Natural killer cell (primary cell): Measurements from ENCODE around the gene LIPE. TPM values are rescaled to one million over a fixed set of nuclear protein-coding genes. Genes with fewer than 3 reads are reported as not detected.

ENCODE experiments used
- ATAC-seq, 3 donors: fragments of 150-1000 bp in 2 of 3; fragments of 200-7000 bp in 1 of 3; cut with Tn5 transposase; 1 replicate in 1 of 3; 2 replicates in 2 of 3; pipeline ENCODE4 v1.10.0; 2021; ENCODE audit warnings: mild to moderate bottlenecking in 2 of 3, moderate library complexity in 2 of 3
- DNase-seq, 2 donors: peaks; one replicate each; pipeline versions ENCODE4 v3.0.0 to v3.0.0-alpha.2; 2013 to 2021; ENCODE audit warnings: mixed read lengths in 1 of 2
- H3K27ac ChIP-seq: one replicate; pipeline ENCODE4 v1.5.1; 2013; ENCODE audit warnings: mild to moderate bottlenecking, low read length
- H3K27me3 ChIP-seq: one replicate; pipeline ENCODE4 v1.6.1; 2013; ENCODE audit warnings: low read length; ENCODE audit not compliant: control insufficient read depth, insufficient read depth
- H3K36me3 ChIP-seq: one replicate; pipeline ENCODE4 v1.6.1; 2013; ENCODE audit warnings: low read length; ENCODE audit not compliant: control insufficient read depth, insufficient read depth
- H3K4me1 ChIP-seq: one replicate; pipeline ENCODE4 v1.6.1; 2013; ENCODE audit warnings: low read length; ENCODE audit not compliant: control insufficient read depth, insufficient read depth
- H3K4me3 ChIP-seq: one replicate; pipeline ENCODE4 v1.5.1; 2013; ENCODE audit warnings: low read length
- H3K9me3 ChIP-seq: one replicate; pipeline ENCODE4 v1.6.1; 2013; ENCODE audit warnings: low read length; ENCODE audit not compliant: control insufficient read depth, insufficient read depth
- H3K27ac Mint-ChIP-seq, 2 donors: one replicate each; pipeline ENCODE4 v1.8.0; 2022; ENCODE audit warnings: mild to moderate bottlenecking in 2 of 2, mixed read lengths in 2 of 2, moderate library complexity in 1 of 2
- H3K27me3 Mint-ChIP-seq, 2 donors: one replicate each; pipeline ENCODE4 v1.8.0; 2022; ENCODE audit warnings: low read depth in 2 of 2, mixed read lengths in 2 of 2
- H3K36me3 Mint-ChIP-seq: one replicate; pipeline ENCODE4 v1.8.0; 2022; ENCODE audit warnings: mixed read lengths
- H3K4me1 Mint-ChIP-seq, 2 donors: one replicate each; pipeline ENCODE4 v1.8.0; 2022; ENCODE audit warnings: mixed read lengths in 2 of 2
- H3K4me3 Mint-ChIP-seq: one replicate; pipeline ENCODE4 v1.8.0; 2022; ENCODE audit warnings: mild to moderate bottlenecking, moderate library complexity, mixed read lengths
- H3K9me3 Mint-ChIP-seq, 2 donors: one replicate each; pipeline ENCODE4 v1.8.0; 2022; ENCODE audit warnings: mixed read lengths in 2 of 2
- WGBS: methylation state at CpG from one replicate; pipeline ENCODE4 v1.1.7; 2013; ENCODE audit warnings: missing lambda C conversion rate; ENCODE audit not compliant: insufficient coverage; 5-methylcytosine and 5-hydroxymethylcytosine counted together
- intact Hi-C: fragments of 100-400 bp; cut with micrococcal nuclease; formaldehyde crosslinking; loops from one replicate; pipeline ENCODE4 v1.14.2; 2022
- total RNA-seq, 4 donors: library from RNA; stranded (reverse); fragments of 120-200 nt in 1 of 4; gene quantifications; one replicate each; pipeline versions ENCODE4 v1.2.3 to v1.2.4, GENCODE V29; 2013 to 2022
- TF ChIP-seq, protein P1 (sequence below): fragments of 200-600 bp; IDR thresholded peaks from one replicate; pipeline ENCODE4 v1.8.0; 2022; ENCODE audit warnings: antibody characterized with exemption

The LIPE gene
- total RNA-seq, 3 donors from 2014 or later (not counting 1 experiment from before 2014, with no cell fraction given) = 5.3 to 13.3 (median 11.7) TPM

DNA sequence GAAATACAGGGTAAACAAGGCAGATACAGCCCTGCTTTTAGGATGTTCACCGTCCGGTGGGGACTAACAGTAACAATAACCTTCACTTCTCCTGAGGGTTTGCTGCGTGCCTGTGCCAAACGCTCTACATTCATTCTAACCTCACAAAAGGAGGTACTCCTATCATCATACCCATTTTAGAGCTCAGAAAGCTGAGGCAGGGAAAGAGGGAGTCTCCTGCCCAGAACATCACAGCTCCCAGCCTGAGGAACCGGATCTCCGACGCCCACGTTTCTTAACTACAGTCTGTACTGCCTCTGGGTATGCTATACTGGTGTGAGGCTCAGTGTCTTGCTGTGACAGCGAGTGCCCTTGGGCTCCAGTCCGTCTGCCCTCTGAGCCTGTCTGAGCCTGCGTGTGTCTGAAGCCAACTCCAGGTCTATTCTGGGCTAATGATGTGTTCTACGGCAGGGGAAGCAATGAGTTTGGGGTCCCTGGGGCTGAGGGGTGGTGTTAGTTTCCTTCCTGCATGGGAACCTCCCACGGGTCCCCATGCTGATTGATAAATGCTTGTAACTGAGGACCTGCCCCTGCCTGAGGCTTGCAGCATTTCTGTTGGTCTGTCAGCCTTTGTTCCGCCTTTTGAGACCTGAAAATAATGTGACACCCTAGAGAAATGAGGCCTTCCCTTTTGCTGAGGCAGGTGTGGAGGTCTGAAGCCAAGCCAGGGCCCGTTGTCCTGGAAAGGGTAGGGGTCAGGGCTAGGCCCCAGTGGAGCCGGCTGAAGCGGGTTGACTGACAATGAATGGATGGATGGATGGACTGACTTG lies 4.9 kb downstream of the LIPE start:
- Histone ChIP-seq H3K27me3 (no peaks in the 10 kb centered on the region), H3K4me3 (peak overlapping the region; percentile 86), H3K9me3 (no peaks in the 10 kb centered on the region), H3K27ac (peak overlapping the region; percentile 85), H3K36me3 (no peaks in the 10 kb centered on the region), H3K4me1 (peaks cover 35% of the 10 kb centered on the region)
- Mint-ChIP-seq H3K27ac (peak overlapping the region; percentile 90 to 99), H3K36me3 (no peaks in the 10 kb centered on the region), H3K9me3 (no peaks in the 10 kb centered on the region), H3K4me1 (peaks cover 33 to 47% of the 10 kb centered on the region in 2 donors), H3K27me3 (no peaks in the 10 kb centered on the region), H3K4me3 (peak overlapping the region; percentile 98)
- ATAC-seq (no peak), DNase-seq (no peak)
- intact Hi-C loops = loop anchor here (2.0 kb wide), 2 partner anchors 25 to 179 kb away; partner anchors contain the start of gene GSK3A
- 59% methylated on average over 17 of the region's 17 CpGs for WGBS
- TF ChIP-seq, protein P1, sequence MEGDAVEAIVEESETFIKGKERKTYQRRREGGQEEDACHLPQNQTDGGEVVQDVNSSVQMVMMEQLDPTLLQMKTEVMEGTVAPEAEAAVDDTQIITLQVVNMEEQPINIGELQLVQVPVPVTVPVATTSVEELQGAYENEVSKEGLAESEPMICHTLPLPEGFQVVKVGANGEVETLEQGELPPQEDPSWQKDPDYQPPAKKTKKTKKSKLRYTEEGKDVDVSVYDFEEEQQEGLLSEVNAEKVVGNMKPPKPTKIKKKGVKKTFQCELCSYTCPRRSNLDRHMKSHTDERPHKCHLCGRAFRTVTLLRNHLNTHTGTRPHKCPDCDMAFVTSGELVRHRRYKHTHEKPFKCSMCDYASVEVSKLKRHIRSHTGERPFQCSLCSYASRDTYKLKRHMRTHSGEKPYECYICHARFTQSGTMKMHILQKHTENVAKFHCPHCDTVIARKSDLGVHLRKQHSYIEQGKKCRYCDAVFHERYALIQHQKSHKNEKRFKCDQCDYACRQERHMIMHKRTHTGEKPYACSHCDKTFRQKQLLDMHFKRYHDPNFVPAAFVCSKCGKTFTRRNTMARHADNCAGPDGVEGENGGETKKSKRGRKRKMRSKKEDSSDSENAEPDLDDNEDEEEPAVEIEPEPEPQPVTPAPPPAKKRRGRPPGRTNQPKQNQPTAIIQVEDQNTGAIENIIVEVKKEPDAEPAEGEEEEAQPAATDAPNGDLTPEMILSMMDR = no peak

DNA sequence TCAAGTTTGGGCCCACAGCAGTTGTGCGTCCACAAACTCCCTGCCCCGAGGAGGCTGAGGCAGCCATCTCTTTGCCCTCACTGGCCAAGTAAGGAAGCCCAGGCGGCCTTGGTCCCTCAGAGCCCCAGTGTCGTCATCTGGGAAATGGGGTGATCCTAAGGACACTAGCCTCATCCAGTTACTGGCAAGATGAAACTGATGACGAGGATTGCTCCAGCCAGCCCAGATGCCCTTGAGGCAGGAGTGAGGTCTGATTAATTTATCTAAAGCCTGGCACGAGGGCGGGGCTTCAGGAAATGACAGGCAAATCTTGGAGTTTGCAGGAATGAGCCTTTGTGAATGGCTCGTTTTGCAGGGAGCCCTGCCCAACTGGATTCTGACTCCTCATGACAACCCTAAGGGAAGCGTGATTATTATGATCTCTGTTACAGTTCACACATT lies 5.6 kb downstream of the LIPE start:
- peak overlapping the region in 1 of 2 donors; percentile 99 for H3K27ac Mint-ChIP-seq
- intact Hi-C loops = loop anchor here (2.0 kb wide), 2 partner anchors 25 to 179 kb away; partner anchors contain the start of gene GSK3A
- peaks cover 33 to 47% of the 10 kb centered on the region in 2 donors for H3K4me1 Mint-ChIP-seq
- no peak overlapping the region for H3K4me3 Mint-ChIP-seq
- H3K27me3 Mint-ChIP-seq = no peaks in the 10 kb centered on the region
- H3K9me3 Mint-ChIP-seq = no peaks in the 10 kb centered on the region
- Histone ChIP-seq H3K27ac (no peak overlapping the region), H3K9me3 (no peaks in the 10 kb centered on the region), H3K4me3 (no peak overlapping the region), H3K36me3 (no peaks in the 10 kb centered on the region), H3K27me3 (no peaks in the 10 kb centered on the region), H3K4me1 (peaks cover 35% of the 10 kb centered on the region)
- DNase-seq = no peak
- no peaks in the 10 kb centered on the region for H3K36me3 Mint-ChIP-seq
- WGBS = 90% methylated on average over 9 of the region's 9 CpGs
- TF ChIP-seq, protein P1 = no peak
- no peak for ATAC-seq

DNA sequence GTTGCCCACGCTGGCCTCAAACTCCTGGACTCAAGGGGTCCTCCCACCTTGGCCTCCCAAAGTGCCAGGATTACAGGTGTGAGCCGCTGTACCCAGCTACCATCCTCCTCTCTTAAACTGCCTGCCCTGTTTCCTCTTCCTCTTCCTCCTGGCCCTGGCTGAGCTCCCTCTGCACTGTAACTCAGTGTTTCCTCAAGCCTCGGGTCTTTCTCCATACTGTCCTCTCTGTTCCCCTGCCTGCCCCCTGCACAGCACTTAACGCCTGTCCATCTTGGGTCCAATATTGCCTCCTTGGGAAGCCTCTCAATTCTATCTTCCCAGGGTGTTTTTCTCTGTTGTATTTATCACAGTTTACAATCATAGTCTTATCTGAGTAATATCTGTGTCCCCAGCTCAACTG lies 6.1 kb downstream of the LIPE start:
- DNase-seq = no peak
- no peaks in the 10 kb centered on the region for H3K9me3 Mint-ChIP-seq
- H3K27ac Mint-ChIP-seq = peak overlapping the region in 1 of 2 donors; percentile 8
- no peaks in the 10 kb centered on the region for H3K9me3 ChIP-seq
- no peaks in the 10 kb centered on the region for H3K36me3 Mint-ChIP-seq
- H3K4me1 ChIP-seq = peaks cover 35% of the 10 kb centered on the region
- no peak for ATAC-seq
- no peaks in the 10 kb centered on the region for H3K36me3 ChIP-seq
- H3K27me3 Mint-ChIP-seq = no peaks in the 10 kb centered on the region
- WGBS = 93% methylated on average over 4 of the region's 4 CpGs
- no peak overlapping the region for H3K4me3 ChIP-seq
- H3K27me3 ChIP-seq = no peaks in the 10 kb centered on the region
- no peak overlapping the region for H3K27ac ChIP-seq
- peaks cover 33 to 47% of the 10 kb centered on the region in 2 donors for H3K4me1 Mint-ChIP-seq
- TF ChIP-seq, protein P1 = no peak
- intact Hi-C loops = no loop called here
- H3K4me3 Mint-ChIP-seq = no peak overlapping the region
